Measurements from ENCODE around the gene ARHGEF17. TPM values are rescaled to one million over a fixed set of nuclear protein-coding genes. Genes with fewer than 3 reads are reported as not detected.

The ARHGEF17 gene
- total and polyA plus RNA-seq, 4 donors = 2.6 to 12.6 (median 5.7) TPM

GRCh38 chr11:73380897-73381410 lies 72.9 kb downstream of the ARHGEF17 start:
- Histone ChIP-seq H3K4me1 (ENCODE audit: control insufficient read depth in 4 of 4, insufficient read depth in 4 of 4, low read length in 3 of 4) (peaks cover 0 to 29% (median under 1%) of the 10 kb centered on the region in 4 donors), H3K9me3 (ENCODE audit: control insufficient read depth in 4 of 4, low read length in 3 of 4) (no peaks in the 10 kb centered on the region), H3K36me3 (ENCODE audit: control insufficient read depth in 4 of 4, insufficient read depth in 3 of 4, low read depth in 1 of 4, low read length in 3 of 4) (no peaks in the 10 kb centered on the region), H3K9ac (ENCODE audit: low read depth in 1 of 2, low read length in 2 of 2) (no peak overlapping the region), H3K4me3 (ENCODE audit: low read depth in 1 of 3, low read length in 3 of 3) (no peak overlapping the region), H3K27me3 (ENCODE audit: control insufficient read depth in 4 of 4, insufficient read depth in 4 of 4, low read length in 3 of 4) (no peaks in the 10 kb centered on the region), H3K27ac (ENCODE audit: low read depth in 1 of 2, low read length in 2 of 2) (no peak overlapping the region)
- no peak for DNase-seq (ENCODE audit: low spot score)
- TF ChIP-seq EGR1 (IDR thresholded peaks at IDR 0.05; ENCODE audit: low read depth in 2 of 2) = no peak
- no peak for TF ChIP-seq SP1 (IDR thresholded peaks at IDR 0.05)
- TF ChIP-seq, protein P1, sequence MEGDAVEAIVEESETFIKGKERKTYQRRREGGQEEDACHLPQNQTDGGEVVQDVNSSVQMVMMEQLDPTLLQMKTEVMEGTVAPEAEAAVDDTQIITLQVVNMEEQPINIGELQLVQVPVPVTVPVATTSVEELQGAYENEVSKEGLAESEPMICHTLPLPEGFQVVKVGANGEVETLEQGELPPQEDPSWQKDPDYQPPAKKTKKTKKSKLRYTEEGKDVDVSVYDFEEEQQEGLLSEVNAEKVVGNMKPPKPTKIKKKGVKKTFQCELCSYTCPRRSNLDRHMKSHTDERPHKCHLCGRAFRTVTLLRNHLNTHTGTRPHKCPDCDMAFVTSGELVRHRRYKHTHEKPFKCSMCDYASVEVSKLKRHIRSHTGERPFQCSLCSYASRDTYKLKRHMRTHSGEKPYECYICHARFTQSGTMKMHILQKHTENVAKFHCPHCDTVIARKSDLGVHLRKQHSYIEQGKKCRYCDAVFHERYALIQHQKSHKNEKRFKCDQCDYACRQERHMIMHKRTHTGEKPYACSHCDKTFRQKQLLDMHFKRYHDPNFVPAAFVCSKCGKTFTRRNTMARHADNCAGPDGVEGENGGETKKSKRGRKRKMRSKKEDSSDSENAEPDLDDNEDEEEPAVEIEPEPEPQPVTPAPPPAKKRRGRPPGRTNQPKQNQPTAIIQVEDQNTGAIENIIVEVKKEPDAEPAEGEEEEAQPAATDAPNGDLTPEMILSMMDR (IDR thresholded peaks at IDR 0.05; ENCODE audit: low read depth, low read length, missing input control) = no peak
- TF ChIP-seq NR2F2 (IDR thresholded peaks at IDR 0.05) = no peak
- TF ChIP-seq RXRA (IDR thresholded peaks at IDR 0.05) = no peak
- no peak for TF ChIP-seq JUND (IDR thresholded peaks at IDR 0.05)
- TF ChIP-seq GABPA (IDR thresholded peaks at IDR 0.05 in 1 of 2, conservative IDR thresholded peaks at IDR 0.05 in 1 of 2) = no peak
- no peak for TF ChIP-seq ZBTB33 (IDR thresholded peaks at IDR 0.05)
- TF ChIP-seq FOXA1 (IDR thresholded peaks at IDR 0.05) = no peak
- TF ChIP-seq, protein P2, sequence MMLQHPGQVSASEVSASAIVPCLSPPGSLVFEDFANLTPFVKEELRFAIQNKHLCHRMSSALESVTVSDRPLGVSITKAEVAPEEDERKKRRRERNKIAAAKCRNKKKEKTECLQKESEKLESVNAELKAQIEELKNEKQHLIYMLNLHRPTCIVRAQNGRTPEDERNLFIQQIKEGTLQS (IDR thresholded peaks at IDR 0.05) = no peak
- TF ChIP-seq TAF1 (conservative IDR thresholded peaks at IDR 0.05) = no peak
- 97% methylated on average over 4 of the region's 4 CpGs for WGBS

- H3K36me3 ChIP-seq (ENCODE audit: control insufficient read depth in 4 of 4, insufficient read depth in 3 of 4, low read depth in 1 of 4, low read length in 3 of 4) = no peaks in the 10 kb centered on the region
- no peak for DNase-seq (ENCODE audit: low spot score)
- 88% methylated on average over 6 of the region's 6 CpGs for WGBS
- no peak overlapping the region for H3K9ac ChIP-seq (ENCODE audit: low read depth in 1 of 2, low read length in 2 of 2)
- peaks cover 0 to 27% (median under 1%) of the 10 kb centered on the region in 4 donors for H3K4me1 ChIP-seq (ENCODE audit: control insufficient read depth in 4 of 4, insufficient read depth in 4 of 4, low read length in 3 of 4)
- TF ChIP-seq SP1 (IDR thresholded peaks at IDR 0.05) (no peak), TAF1 (conservative IDR thresholded peaks at IDR 0.05) (no peak), EGR1 (IDR thresholded peaks at IDR 0.05; ENCODE audit: low read depth in 2 of 2) (no peak), GABPA (IDR thresholded peaks at IDR 0.05 in 1 of 2, conservative IDR thresholded peaks at IDR 0.05 in 1 of 2) (no peak), HNF4G (IDR thresholded peaks at IDR 0.05) (no peak), JUND (IDR thresholded peaks at IDR 0.05) (no peak)
- no peak overlapping the region for H3K27ac ChIP-seq (ENCODE audit: low read depth in 1 of 2, low read length in 2 of 2)
- H3K4me3 ChIP-seq (ENCODE audit: low read depth in 1 of 3, low read length in 3 of 3) = no peak overlapping the region
- H3K9me3 ChIP-seq (ENCODE audit: control insufficient read depth in 4 of 4, low read length in 3 of 4) = no peaks in the 10 kb centered on the region
- H3K27me3 ChIP-seq (ENCODE audit: control insufficient read depth in 4 of 4, insufficient read depth in 4 of 4, low read length in 3 of 4) = no peaks in the 10 kb centered on the region
These were observed 73.5 kb downstream of the ARHGEF17 start for GRCh38 chr11:73381589-73381988.

DNA sequence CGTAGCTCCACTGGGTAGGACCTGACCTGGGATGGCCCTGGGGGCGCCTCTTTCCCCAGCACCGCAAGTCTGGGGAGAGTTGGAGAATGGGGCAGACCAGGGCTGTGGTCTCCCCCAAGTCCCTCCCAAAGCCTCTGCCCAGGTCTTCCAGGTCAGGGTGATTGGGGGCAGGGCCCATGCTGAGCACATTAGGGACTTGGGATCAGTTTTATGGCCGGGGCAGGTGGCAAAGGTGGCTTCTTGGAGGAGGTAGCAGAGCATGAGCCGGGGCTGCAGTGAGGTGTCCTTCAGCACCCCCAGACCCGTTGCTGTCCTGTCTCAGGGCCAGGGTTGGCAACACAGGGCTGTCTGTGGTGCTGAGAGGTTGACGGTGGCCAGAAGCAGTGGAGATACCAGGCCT lies 74.1 kb downstream of the ARHGEF17 start:
- 95% methylated on average over 7 of the region's 7 CpGs for WGBS
- Histone ChIP-seq H3K36me3 (ENCODE audit: control insufficient read depth in 4 of 4, insufficient read depth in 3 of 4, low read depth in 1 of 4, low read length in 3 of 4) (no peaks in the 10 kb centered on the region), H3K4me1 (ENCODE audit: control insufficient read depth in 4 of 4, insufficient read depth in 4 of 4, low read length in 3 of 4) (peaks cover 0 to 21% (median 0%) of the 10 kb centered on the region in 4 donors), H3K9ac (ENCODE audit: low read depth in 1 of 2, low read length in 2 of 2) (no peak overlapping the region), H3K9me3 (ENCODE audit: control insufficient read depth in 4 of 4, low read length in 3 of 4) (no peaks in the 10 kb centered on the region), H3K4me3 (ENCODE audit: low read depth in 1 of 3, low read length in 3 of 3) (no peak overlapping the region), H3K27ac (ENCODE audit: low read depth in 1 of 2, low read length in 2 of 2) (no peak overlapping the region), H3K27me3 (ENCODE audit: control insufficient read depth in 4 of 4, insufficient read depth in 4 of 4, low read length in 3 of 4) (no peaks in the 10 kb centered on the region)
- DNase-seq (ENCODE audit: low spot score) = no peak
- TF ChIP-seq FOXA1 (IDR thresholded peaks at IDR 0.05) = no peak
- TF ChIP-seq NR2F2 (IDR thresholded peaks at IDR 0.05) = no peak
- TF ChIP-seq ZBTB33 (IDR thresholded peaks at IDR 0.05) = no peak
- TF ChIP-seq RAD21 (IDR thresholded peaks at IDR 0.05) = no peak

All from liver (tissue), 9 donors.